CD8-positive, alpha-beta memory T cell (primary cell): ENCODE data around the gene NEURL1B. TPM values are rescaled to one million over a fixed set of nuclear protein-coding genes. Genes with fewer than 3 reads are reported as not detected.

ENCODE experiments used
- CTCF ChIA-PET: fragments of 350-600 bp; sonication (Branson Sonifier 250); formaldehyde crosslinking; loops from one replicate; lab custom pipeline; 2021; ENCODE audit warnings: antibody characterized with exemption; lab: Charles Lee
- POLR2A ChIA-PET: fragments of 350-600 bp; sonication (Branson Sonifier 250); formaldehyde crosslinking; loops from one replicate; lab custom pipeline; 2021; ENCODE audit warnings: antibody characterized with exemption; lab: Charles Lee
- DNase-seq, 5 donors: peaks; one replicate each; pipeline versions ENCODE4 v3.0.0 to v3.0.0-alpha.2; 2020 to 2022; ENCODE audit warnings: mixed read lengths in 1 of 5
- H3K27ac ChIP-seq: one replicate; pipeline ENCODE4 v1.7.0; 2013; ENCODE audit warnings: low read depth, mild to moderate bottlenecking, low read length, moderate library complexity
- H3K27me3 ChIP-seq: 2 replicates; pipeline ENCODE4 v1.7.0; 2013; ENCODE audit warnings: low read length, mild to moderate bottlenecking; ENCODE audit not compliant: insufficient read depth, poor library complexity, severe bottlenecking
- H3K36me3 ChIP-seq: 2 replicates; pipeline ENCODE4 v1.7.0; 2013; ENCODE audit warnings: mild to moderate bottlenecking, low read length, moderate library complexity; ENCODE audit not compliant: insufficient read depth
- H3K4me1 ChIP-seq: 2 replicates; pipeline ENCODE4 v1.7.0; 2013; ENCODE audit warnings: mild to moderate bottlenecking, low read length, moderate library complexity; ENCODE audit not compliant: insufficient read depth
- H3K4me3 ChIP-seq: 2 replicates; pipeline ENCODE4 v1.7.0; 2013; ENCODE audit warnings: mild to moderate bottlenecking, low read length
- H3K9me3 ChIP-seq: 2 replicates; pipeline ENCODE4 v1.7.0; 2013; ENCODE audit warnings: mild to moderate bottlenecking, low read length
- H3K27ac Mint-ChIP-seq, 8 donors: one replicate each; pipeline ENCODE4 v1.8.0; 2020 to 2021; ENCODE audit warnings: mixed read lengths in 8 of 8, mild to moderate bottlenecking in 6 of 8, inconsistent platforms in 3 of 8, moderate library complexity in 3 of 8
- H3K27me3 Mint-ChIP-seq, 2 donors: one replicate each; pipeline ENCODE4 v1.8.0; 2020 to 2021; ENCODE audit warnings: mixed read lengths in 2 of 2, mild to moderate bottlenecking in 1 of 2, moderate library complexity in 1 of 2
- H3K36me3 Mint-ChIP-seq, 3 donors: one replicate each; pipeline ENCODE4 v1.8.0; 2020 to 2021; ENCODE audit warnings: mixed read lengths in 3 of 3, inconsistent platforms in 1 of 3, mild to moderate bottlenecking in 1 of 3
- H3K4me1 Mint-ChIP-seq, 3 donors: one replicate each; pipeline ENCODE4 v1.8.0; 2020 to 2021; ENCODE audit warnings: mixed read lengths in 3 of 3, inconsistent platforms in 1 of 3, mild to moderate bottlenecking in 1 of 3
- H3K4me3 Mint-ChIP-seq, 7 donors: one replicate each; pipeline ENCODE4 v1.8.0; 2020 to 2021; ENCODE audit warnings: mixed read lengths in 7 of 7, mild to moderate bottlenecking in 6 of 7, moderate library complexity in 4 of 7, inconsistent platforms in 2 of 7
- H3K9me3 Mint-ChIP-seq, 5 donors: one replicate each; pipeline ENCODE4 v1.8.0; 2020 to 2022; ENCODE audit warnings: mixed read lengths in 5 of 5, mild to moderate bottlenecking in 3 of 5, moderate library complexity in 2 of 5, inconsistent platforms in 1 of 5
- polyA plus RNA-seq: library from polyadenylated mRNA; unstranded; fragments of 300-500 nt; fragmentation: Illumina TruSeq; gene quantifications from one replicate; pipeline ENCODE4 v1.2.3, GENCODE V29; 2021
- total RNA-seq, 2 experiments: library from RNA; stranded (reverse); gene quantifications; one replicate each; pipeline ENCODE4 v1.2.3, GENCODE V29; 2021

Gene NEURL1B
- total and polyA plus RNA-seq, 3 experiments from 2014 or later: 0.04 to 0.13 TPM; not detected in 1

- DNase-seq: no peak
- peak overlapping the region; percentile 45 to 96 (median 91) for H3K27ac Mint-ChIP-seq
- ChIA-PET CTCF (interaction anchor here (0.6 to 3.5 kb wide), 6 partner anchors 43 to 1123 kb away, joined by 3 to 31 read pairs (median 4); partner anchors contain the start of gene DUSP1), POLR2A (interaction anchor here (1.2 to 1.8 kb wide), 2 partner anchors 43 to 50 kb away, joined by 4 to 7 read pairs; no protein-coding TSS in a partner anchor)
- peaks cover 0 to 1% of the 10 kb centered on the region in 2 donors for H3K27me3 Mint-ChIP-seq
- peak overlapping the region; percentile 32 to 90 (median 77) for H3K4me3 Mint-ChIP-seq
- peaks cover 24% of the 10 kb centered on the region for H3K4me1 ChIP-seq
- H3K4me1 Mint-ChIP-seq: peaks cover 22 to 34% (median 25%) of the 10 kb centered on the region in 3 donors
- H3K4me3 ChIP-seq: no peak overlapping the region
- H3K9me3 Mint-ChIP-seq: no peaks in the 10 kb centered on the region
- H3K9me3 ChIP-seq: no peaks in the 10 kb centered on the region
- H3K27me3 ChIP-seq: no peaks in the 10 kb centered on the region
- H3K36me3 ChIP-seq: no peaks in the 10 kb centered on the region
- H3K36me3 Mint-ChIP-seq: no peaks in the 10 kb centered on the region
- H3K27ac ChIP-seq: no peak overlapping the region
Observed at GRCh38 chr5:172721455-172722326, 80.6 kb downstream of the NEURL1B start.

DNA sequence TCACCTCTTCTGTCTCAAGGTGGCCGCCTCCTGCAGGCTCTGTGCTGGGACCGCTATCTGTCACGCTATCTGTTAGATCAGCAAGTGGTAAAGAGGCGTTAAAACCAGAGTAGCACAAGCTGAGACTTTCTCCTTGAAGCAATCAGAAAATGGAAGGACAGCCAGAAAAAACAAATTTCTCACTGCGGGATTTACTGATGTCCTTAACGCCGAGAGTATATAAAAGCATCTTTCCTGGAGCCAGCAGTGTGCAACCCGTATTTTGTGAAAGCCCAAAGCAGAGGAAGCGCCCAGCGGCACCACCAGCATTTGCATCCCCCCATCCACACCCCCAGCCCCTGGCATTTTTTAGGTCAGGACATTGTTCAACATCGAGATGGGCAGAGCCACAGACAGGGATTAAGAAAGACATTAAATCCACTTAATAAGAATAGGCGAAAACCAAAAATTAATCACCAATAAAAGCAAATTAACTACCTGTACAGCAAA, 81.3 kb downstream of the NEURL1B start:
- Histone ChIP-seq H3K9me3 (no peaks in the 10 kb centered on the region), H3K27me3 (no peaks in the 10 kb centered on the region), H3K27ac (no peak overlapping the region), H3K4me1 (peaks cover 17% of the 10 kb centered on the region), H3K4me3 (no peak overlapping the region), H3K36me3 (no peaks in the 10 kb centered on the region)
- H3K4me1 Mint-ChIP-seq: peaks cover 18 to 29% (median 19%) of the 10 kb centered on the region in 3 donors
- POLR2A ChIA-PET: interaction anchor here (1.2 to 1.8 kb wide), 2 partner anchors 43 to 50 kb away, joined by 4 to 7 read pairs; no protein-coding TSS in a partner anchor
- H3K9me3 Mint-ChIP-seq: no peaks in the 10 kb centered on the region
- no peaks in the 10 kb centered on the region for H3K36me3 Mint-ChIP-seq
- H3K27ac Mint-ChIP-seq: peak overlapping the region; percentile 45 to 96 (median 91)
- peak in 4 of 5 donors; percentile 48 to 79 (median 63) for DNase-seq
- CTCF ChIA-PET: interaction anchor here (0.6 to 3.5 kb wide), 7 partner anchors 42 to 1122 kb away, joined by 3 to 31 read pairs (median 4); partner anchors contain the start of gene DUSP1
- H3K27me3 Mint-ChIP-seq: peaks cover 0 to 1% of the 10 kb centered on the region in 2 donors
- H3K4me3 Mint-ChIP-seq: peak overlapping the region; percentile 32 to 90 (median 77)

GRCh38 chr5:172723508-172723907, 82.4 kb downstream of the NEURL1B start:
- Mint-ChIP-seq H3K4me1 (peaks cover 18 to 29% (median 19%) of the 10 kb centered on the region in 3 donors), H3K27ac (no peak overlapping the region), H3K27me3 (peaks cover 0 to 1% of the 10 kb centered on the region in 2 donors), H3K4me3 (no peak overlapping the region), H3K36me3 (no peaks in the 10 kb centered on the region), H3K9me3 (no peaks in the 10 kb centered on the region)
- no peaks in the 10 kb centered on the region for H3K9me3 ChIP-seq
- H3K4me1 ChIP-seq: peaks cover 17% of the 10 kb centered on the region
- no peak overlapping the region for H3K4me3 ChIP-seq
- no peaks in the 10 kb centered on the region for H3K27me3 ChIP-seq
- no peak overlapping the region for H3K27ac ChIP-seq
- DNase-seq: no peak
- no peaks in the 10 kb centered on the region for H3K36me3 ChIP-seq
- CTCF ChIA-PET: interaction anchor here (1.1 to 2.8 kb wide), 7 partner anchors 9 to 209 kb away, joined by 4 to 14 read pairs (median 5); no protein-coding TSS in a partner anchor
- POLR2A ChIA-PET: no interaction called here

GRCh38 chr5:172724242-172725183, 83.5 kb downstream of the NEURL1B start:
- Histone ChIP-seq H3K27ac (no peak overlapping the region), H3K4me1 (peaks cover 17% of the 10 kb centered on the region), H3K9me3 (no peaks in the 10 kb centered on the region), H3K36me3 (no peaks in the 10 kb centered on the region), H3K27me3 (no peaks in the 10 kb centered on the region), H3K4me3 (no peak overlapping the region)
- Mint-ChIP-seq H3K4me3 (no peak overlapping the region), H3K9me3 (no peaks in the 10 kb centered on the region), H3K27ac (peak overlapping the region in 2 of 8 donors; percentile 17 to 42), H3K27me3 (peaks cover 0 to 1% of the 10 kb centered on the region in 2 donors), H3K36me3 (no peaks in the 10 kb centered on the region), H3K4me1 (peaks cover 18 to 29% (median 19%) of the 10 kb centered on the region in 3 donors)
- DNase-seq: no peak
- ChIA-PET CTCF (interaction anchor here (0.7 to 2.8 kb wide), 5 partner anchors 8 to 208 kb away, joined by 4 to 14 read pairs (median 5); no protein-coding TSS in a partner anchor), POLR2A (no interaction called here)

GRCh38 chr5:172725273-172725672, 84.2 kb downstream of the NEURL1B start:
- Mint-ChIP-seq H3K4me1 (peaks cover 18 to 23% (median 19%) of the 10 kb centered on the region in 3 donors), H3K4me3 (no peak overlapping the region), H3K27me3 (peaks cover 0 to 1% of the 10 kb centered on the region in 2 donors), H3K9me3 (no peaks in the 10 kb centered on the region), H3K27ac (peak overlapping the region in 1 of 8 donors; percentile 42), H3K36me3 (no peaks in the 10 kb centered on the region)
- CTCF ChIA-PET: interaction anchor here (0.7 to 2.8 kb wide), 3 partner anchors 9 to 207 kb away, joined by 4 to 14 read pairs (median 8); no protein-coding TSS in a partner anchor
- Histone ChIP-seq H3K9me3 (no peaks in the 10 kb centered on the region), H3K4me3 (no peak overlapping the region), H3K27me3 (no peaks in the 10 kb centered on the region), H3K36me3 (no peaks in the 10 kb centered on the region), H3K4me1 (peaks cover 17% of the 10 kb centered on the region), H3K27ac (no peak overlapping the region)
- POLR2A ChIA-PET: no interaction called here
- DNase-seq: no peak

GRCh38 chr5:172725785-172726184, 84.7 kb downstream of the NEURL1B start:
- no peak overlapping the region for H3K4me3 Mint-ChIP-seq
- no peaks in the 10 kb centered on the region for H3K9me3 Mint-ChIP-seq
- POLR2A ChIA-PET: no interaction called here
- Histone ChIP-seq H3K4me1 (peaks cover 17% of the 10 kb centered on the region), H3K27me3 (no peaks in the 10 kb centered on the region), H3K27ac (no peak overlapping the region), H3K4me3 (no peak overlapping the region), H3K9me3 (no peaks in the 10 kb centered on the region), H3K36me3 (no peaks in the 10 kb centered on the region)
- H3K27ac Mint-ChIP-seq: no peak overlapping the region
- peaks cover 0 to 1% of the 10 kb centered on the region in 2 donors for H3K27me3 Mint-ChIP-seq
- no peak for DNase-seq
- no peaks in the 10 kb centered on the region for H3K36me3 Mint-ChIP-seq
- H3K4me1 Mint-ChIP-seq: peaks cover 18 to 19% (median 18%) of the 10 kb centered on the region in 3 donors
- CTCF ChIA-PET: no interaction called here

- peaks cover 0 to 1% of the 10 kb centered on the region in 2 donors for H3K27me3 Mint-ChIP-seq
Observed at GRCh38 chr5:172726966-172727365, 85.9 kb downstream of the NEURL1B start.

More at GRCh38 chr5:172726966-172727365, 85.9 kb downstream of the NEURL1B start:
- ChIA-PET POLR2A (no interaction called here), CTCF (interaction anchor here (1.0 to 1.2 kb wide), 2 partner anchors 10 to 44 kb away, joined by 3 to 4 read pairs; partner anchors contain the start of gene DUSP1)
- Mint-ChIP-seq H3K9me3 (no peaks in the 10 kb centered on the region), H3K36me3 (no peaks in the 10 kb centered on the region), H3K27ac (no peak overlapping the region), H3K4me1 (peaks cover 10 to 13% (median 11%) of the 10 kb centered on the region in 3 donors), H3K4me3 (no peak overlapping the region)
- H3K36me3 ChIP-seq: no peaks in the 10 kb centered on the region
- DNase-seq: no peak
- no peaks in the 10 kb centered on the region for H3K9me3 ChIP-seq
- no peak overlapping the region for H3K27ac ChIP-seq
- H3K4me3 ChIP-seq: no peak overlapping the region
- peaks cover 10% of the 10 kb centered on the region for H3K4me1 ChIP-seq
- H3K27me3 ChIP-seq: no peaks in the 10 kb centered on the region
